GM10266 (cell line): ENCODE measurements around the gene COL15A1.
"Not testable (repeated sequence)": the region's sequence is repeated elsewhere in the genome, so short reads cannot be mapped to it uniquely, and the experiment has no call there.

Experiments used
- DNase-seq: peaks from one replicate; pipeline ENCODE4 v3.0.0; 2012; ENCODE audit errors: extremely low spot score
- TF ChIP-seq, protein P1 (sequence below): IDR thresholded peaks from 2 replicates; pipeline ENCODE4 v1.5.1; 2012; ENCODE audit warnings: mild to moderate bottlenecking, low read depth; ENCODE audit not compliant: control insufficient read depth, insufficient read depth; ENCODE audit errors: missing control alignments

Gene COL15A1

GRCh38 chr9:99004115-99004514, 60.4 kb downstream of the COL15A1 start:
- no peak for DNase-seq
- TF ChIP-seq, protein P1, sequence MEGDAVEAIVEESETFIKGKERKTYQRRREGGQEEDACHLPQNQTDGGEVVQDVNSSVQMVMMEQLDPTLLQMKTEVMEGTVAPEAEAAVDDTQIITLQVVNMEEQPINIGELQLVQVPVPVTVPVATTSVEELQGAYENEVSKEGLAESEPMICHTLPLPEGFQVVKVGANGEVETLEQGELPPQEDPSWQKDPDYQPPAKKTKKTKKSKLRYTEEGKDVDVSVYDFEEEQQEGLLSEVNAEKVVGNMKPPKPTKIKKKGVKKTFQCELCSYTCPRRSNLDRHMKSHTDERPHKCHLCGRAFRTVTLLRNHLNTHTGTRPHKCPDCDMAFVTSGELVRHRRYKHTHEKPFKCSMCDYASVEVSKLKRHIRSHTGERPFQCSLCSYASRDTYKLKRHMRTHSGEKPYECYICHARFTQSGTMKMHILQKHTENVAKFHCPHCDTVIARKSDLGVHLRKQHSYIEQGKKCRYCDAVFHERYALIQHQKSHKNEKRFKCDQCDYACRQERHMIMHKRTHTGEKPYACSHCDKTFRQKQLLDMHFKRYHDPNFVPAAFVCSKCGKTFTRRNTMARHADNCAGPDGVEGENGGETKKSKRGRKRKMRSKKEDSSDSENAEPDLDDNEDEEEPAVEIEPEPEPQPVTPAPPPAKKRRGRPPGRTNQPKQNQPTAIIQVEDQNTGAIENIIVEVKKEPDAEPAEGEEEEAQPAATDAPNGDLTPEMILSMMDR: no peak

GRCh38 chr9:99004717-99005460, 61.2 kb downstream of the COL15A1 start:
- DNase-seq: no peak
- TF ChIP-seq, protein P1: no peak

DNA sequence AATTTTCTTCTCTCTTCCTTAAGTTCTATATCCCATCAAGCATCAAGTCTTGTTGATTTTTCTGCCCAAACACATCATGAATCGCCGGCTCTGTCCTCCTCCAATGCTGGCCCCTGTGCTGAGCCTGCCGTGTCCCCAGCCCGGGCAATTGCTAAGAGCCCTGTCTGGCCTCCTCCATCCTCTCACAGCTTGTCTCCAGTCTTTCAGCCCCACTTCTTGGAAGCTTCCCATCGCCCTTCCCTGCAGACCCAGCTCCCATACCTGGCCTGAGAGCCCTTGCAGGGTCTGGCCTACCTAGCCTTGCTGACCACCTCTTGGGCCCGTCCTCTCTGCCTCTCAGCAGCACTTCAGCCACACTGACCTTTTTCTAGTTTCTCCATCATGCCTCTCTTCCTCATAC, 61.9 kb downstream of the COL15A1 start:
- TF ChIP-seq, protein P1: no peak
- no peak for DNase-seq

- TF ChIP-seq, protein P1: no peak
- DNase-seq: no peak
Observed at GRCh38 chr9:99006511-99006910, 62.8 kb downstream of the COL15A1 start.

DNA sequence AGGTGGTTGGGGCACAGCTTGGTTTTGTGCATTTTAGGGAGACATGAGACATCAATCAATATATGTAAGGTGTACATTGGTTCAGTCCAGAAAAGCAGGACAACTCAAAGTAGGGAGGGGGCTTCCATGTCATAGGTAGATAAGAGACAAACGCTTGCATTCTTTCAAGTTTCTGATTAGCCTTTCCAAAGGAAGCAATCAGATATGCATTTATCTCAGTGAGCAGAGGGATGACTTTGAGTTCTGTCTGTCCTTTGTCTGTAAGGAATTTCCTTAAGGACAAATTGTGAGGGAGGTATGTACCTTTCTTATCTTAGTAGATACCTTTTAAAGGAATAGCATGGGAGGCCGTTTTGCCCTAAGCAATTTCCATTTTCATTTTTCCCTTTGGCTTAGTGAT, 63.3 kb downstream of the COL15A1 start:
- DNase-seq: no peak

GRCh38 chr9:99008203-99008602, 64.5 kb downstream of the COL15A1 start:
- no peak for DNase-seq
- TF ChIP-seq, protein P1: no peak

More for the DNA sequence above, 63.3 kb downstream of the COL15A1 start:
- TF ChIP-seq, protein P1: no peak

GRCh38 chr9:99010393-99010792, 66.7 kb downstream of the COL15A1 start:
- DNase-seq: not testable (repeated sequence)

- DNase-seq: no peak
- TF ChIP-seq, protein P1: no peak
Observed at GRCh38 chr9:99011161-99011709, 67.5 kb downstream of the COL15A1 start.
